Measurements from ENCODE around the gene CNTN5.

DNA sequence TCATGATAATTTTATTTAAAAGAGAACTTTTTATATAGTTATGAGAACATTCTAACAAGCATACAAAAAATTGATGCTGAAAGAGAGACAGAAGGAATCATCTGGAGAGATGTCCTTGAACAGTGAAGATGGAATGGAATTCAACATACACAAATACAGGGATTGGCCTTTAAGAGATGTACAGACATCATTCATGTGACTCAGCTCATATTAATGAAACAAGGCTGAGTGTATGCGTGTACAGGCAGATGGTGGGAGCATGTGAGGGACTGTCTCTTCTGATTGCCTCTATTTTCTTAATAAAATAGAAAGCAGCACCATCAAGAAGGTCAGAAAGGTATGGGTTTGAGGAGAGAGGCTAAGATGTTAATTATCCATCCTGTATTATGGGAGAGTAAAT, 793.3 kb downstream of the CNTN5 start:
- TF ChIP-seq CTCF (IDR thresholded peaks at IDR 0.05) (no peak), POLR2A (IDR thresholded peaks at IDR 0.05) (no peak)

All from lower leg skin (tissue), 3 donors.